H1 (cell line): ENCODE results near the gene MARCHF9. TPM values are rescaled to one million over a fixed set of nuclear protein-coding genes. Genes with fewer than 3 reads are reported as not detected.

Experiments used
- CHD2 ChIP-seq: IDR thresholded peaks from 2 replicates; pipeline ENCODE4 v1.6.1; 2012; ENCODE audit warnings: low read length, improper control_type of control experiment
- CREB1 ChIP-seq: IDR thresholded peaks from 2 replicates; pipeline ENCODE4 v1.6.1; 2012; ENCODE audit warnings: inconsistent platforms
- EZH2 ChIP-seq: fragments of 200-600 bp; sonication (generic); IDR thresholded peaks from 2 replicates; pipeline ENCODE4 v1.7.1; 2012; ENCODE audit warnings: low read depth, mild to moderate bottlenecking, moderate library complexity, low read length, inconsistent platforms; ENCODE audit not compliant: severe bottlenecking
- FOSL1 ChIP-seq: IDR thresholded peaks from 2 replicates; pipeline ENCODE4 v1.6.1; 2011; ENCODE audit warnings: mild to moderate bottlenecking, low read depth, low read length, moderate library complexity; ENCODE audit not compliant: insufficient read depth
- JUND ChIP-seq: IDR thresholded peaks from 2 replicates; pipeline ENCODE4 v1.6.1; 2011; ENCODE audit warnings: mild to moderate bottlenecking, improper control_type of control experiment, low read length
- NRF1 ChIP-seq: IDR thresholded peaks from 2 replicates; pipeline ENCODE4 v1.6.1; 2011; ENCODE audit warnings: mild to moderate bottlenecking, low read depth, low read length, improper control_type of control experiment
- POLR2A ChIP-seq, 2 experiments: IDR thresholded peaks; 1 replicate in 1 of 2; 2 replicates in 1 of 2; pipeline ENCODE4 v1.6.1; 2011; ENCODE audit warnings: low read depth in 2 of 2, low read length in 2 of 2, mild to moderate bottlenecking in 2 of 2; ENCODE audit errors: control extremely low read depth in 1 of 2
- SIX5 ChIP-seq: IDR thresholded peaks from 2 replicates; pipeline ENCODE4 v1.6.1; 2011; ENCODE audit warnings: mild to moderate bottlenecking, low read depth, low read length
- SUZ12 ChIP-seq: fragments of 200-600 bp; sonication (generic); IDR thresholded peaks from 2 replicates; pipeline ENCODE4 v1.6.1; 2012; ENCODE audit warnings: mild to moderate bottlenecking, inconsistent platforms, low read length, moderate library complexity, mixed read lengths
- TBP ChIP-seq: IDR thresholded peaks from 2 replicates; pipeline ENCODE4 v1.6.1; 2011; ENCODE audit warnings: low read depth, low read length, improper control_type of control experiment
- TEAD4 ChIP-seq: IDR thresholded peaks from 2 replicates; pipeline ENCODE4 v1.6.1; 2012; ENCODE audit warnings: low read depth, low read length, inconsistent platforms, mixed read lengths
- YY1 ChIP-seq: IDR thresholded peaks from 2 replicates; pipeline ENCODE4 v1.6.1; 2011; ENCODE audit warnings: low read depth, mild to moderate bottlenecking, low read length
- polyA plus RNA-seq, 7 experiments: library from polyadenylated mRNA; depleted of rRNA in 3 of 7; stranded (reverse) in 5 of 7; unstranded in 2 of 7; fragments of >200 nt in 5 of 7; fragments of 200-250 nt in 2 of 7; gene quantifications; 1 replicate in 5 of 7; 2 replicates in 1 of 7; 4 replicates in 1 of 7; pipeline versions ENCODE4 v1.2.1 to v1.2.3, GENCODE V29; 2011 to 2013; ENCODE audit warnings: missing spikeins in 2 of 7, mixed read lengths in 2 of 7
- total RNA-seq: library from RNA; stranded (reverse); fragmentation: NEBNext Ultra II Directional; extraction: Animal tissue kit (Norgen Biotek cat#: 25700); gene quantifications from 2 replicates; pipeline ENCODE4 v1.2.1, GENCODE V29; 2021
- TF ChIP-seq, protein P1 (sequence below): fragments of 300-600 bp; sonication (generic); IDR thresholded peaks from 2 replicates; pipeline ENCODE4 v1.7.1; 2012; ENCODE audit warnings: low read length, moderate library complexity, mild to moderate bottlenecking, inconsistent platforms; ENCODE audit not compliant: insufficient replicate concordance
- TF ChIP-seq, protein P2 (sequence below): IDR thresholded peaks from 2 replicates; pipeline ENCODE4 v1.6.1; 2012; ENCODE audit warnings: inconsistent platforms

MARCHF9 gene
- total and polyA plus RNA-seq, 2 of the 8 experiments (the other 6 are each of a cell fraction or from before 2014, with no cell fraction given) = 6.4 to 7.8 TPM

DNA sequence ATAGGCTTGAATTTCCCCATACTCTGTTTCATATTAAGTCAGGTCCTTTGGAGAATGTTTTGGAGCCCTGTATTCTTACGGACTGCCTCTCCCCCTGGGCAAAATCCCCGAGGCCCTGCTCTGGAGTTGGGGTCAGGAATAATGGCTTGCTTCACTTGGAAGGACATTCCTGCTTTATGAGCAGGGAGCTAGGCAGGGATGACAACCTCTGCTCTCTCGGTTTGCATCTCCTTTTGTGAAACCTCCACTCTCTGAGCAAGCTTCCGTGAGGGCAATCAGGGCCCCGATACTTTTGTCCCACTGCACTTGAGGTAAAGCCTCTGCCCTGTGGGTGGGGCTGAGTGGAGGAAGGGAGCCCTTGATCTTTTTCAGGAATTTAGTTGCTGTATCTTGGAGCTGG lies 41.7 kb upstream of the MARCHF9 start (continued):
- TF ChIP-seq, protein P1, sequence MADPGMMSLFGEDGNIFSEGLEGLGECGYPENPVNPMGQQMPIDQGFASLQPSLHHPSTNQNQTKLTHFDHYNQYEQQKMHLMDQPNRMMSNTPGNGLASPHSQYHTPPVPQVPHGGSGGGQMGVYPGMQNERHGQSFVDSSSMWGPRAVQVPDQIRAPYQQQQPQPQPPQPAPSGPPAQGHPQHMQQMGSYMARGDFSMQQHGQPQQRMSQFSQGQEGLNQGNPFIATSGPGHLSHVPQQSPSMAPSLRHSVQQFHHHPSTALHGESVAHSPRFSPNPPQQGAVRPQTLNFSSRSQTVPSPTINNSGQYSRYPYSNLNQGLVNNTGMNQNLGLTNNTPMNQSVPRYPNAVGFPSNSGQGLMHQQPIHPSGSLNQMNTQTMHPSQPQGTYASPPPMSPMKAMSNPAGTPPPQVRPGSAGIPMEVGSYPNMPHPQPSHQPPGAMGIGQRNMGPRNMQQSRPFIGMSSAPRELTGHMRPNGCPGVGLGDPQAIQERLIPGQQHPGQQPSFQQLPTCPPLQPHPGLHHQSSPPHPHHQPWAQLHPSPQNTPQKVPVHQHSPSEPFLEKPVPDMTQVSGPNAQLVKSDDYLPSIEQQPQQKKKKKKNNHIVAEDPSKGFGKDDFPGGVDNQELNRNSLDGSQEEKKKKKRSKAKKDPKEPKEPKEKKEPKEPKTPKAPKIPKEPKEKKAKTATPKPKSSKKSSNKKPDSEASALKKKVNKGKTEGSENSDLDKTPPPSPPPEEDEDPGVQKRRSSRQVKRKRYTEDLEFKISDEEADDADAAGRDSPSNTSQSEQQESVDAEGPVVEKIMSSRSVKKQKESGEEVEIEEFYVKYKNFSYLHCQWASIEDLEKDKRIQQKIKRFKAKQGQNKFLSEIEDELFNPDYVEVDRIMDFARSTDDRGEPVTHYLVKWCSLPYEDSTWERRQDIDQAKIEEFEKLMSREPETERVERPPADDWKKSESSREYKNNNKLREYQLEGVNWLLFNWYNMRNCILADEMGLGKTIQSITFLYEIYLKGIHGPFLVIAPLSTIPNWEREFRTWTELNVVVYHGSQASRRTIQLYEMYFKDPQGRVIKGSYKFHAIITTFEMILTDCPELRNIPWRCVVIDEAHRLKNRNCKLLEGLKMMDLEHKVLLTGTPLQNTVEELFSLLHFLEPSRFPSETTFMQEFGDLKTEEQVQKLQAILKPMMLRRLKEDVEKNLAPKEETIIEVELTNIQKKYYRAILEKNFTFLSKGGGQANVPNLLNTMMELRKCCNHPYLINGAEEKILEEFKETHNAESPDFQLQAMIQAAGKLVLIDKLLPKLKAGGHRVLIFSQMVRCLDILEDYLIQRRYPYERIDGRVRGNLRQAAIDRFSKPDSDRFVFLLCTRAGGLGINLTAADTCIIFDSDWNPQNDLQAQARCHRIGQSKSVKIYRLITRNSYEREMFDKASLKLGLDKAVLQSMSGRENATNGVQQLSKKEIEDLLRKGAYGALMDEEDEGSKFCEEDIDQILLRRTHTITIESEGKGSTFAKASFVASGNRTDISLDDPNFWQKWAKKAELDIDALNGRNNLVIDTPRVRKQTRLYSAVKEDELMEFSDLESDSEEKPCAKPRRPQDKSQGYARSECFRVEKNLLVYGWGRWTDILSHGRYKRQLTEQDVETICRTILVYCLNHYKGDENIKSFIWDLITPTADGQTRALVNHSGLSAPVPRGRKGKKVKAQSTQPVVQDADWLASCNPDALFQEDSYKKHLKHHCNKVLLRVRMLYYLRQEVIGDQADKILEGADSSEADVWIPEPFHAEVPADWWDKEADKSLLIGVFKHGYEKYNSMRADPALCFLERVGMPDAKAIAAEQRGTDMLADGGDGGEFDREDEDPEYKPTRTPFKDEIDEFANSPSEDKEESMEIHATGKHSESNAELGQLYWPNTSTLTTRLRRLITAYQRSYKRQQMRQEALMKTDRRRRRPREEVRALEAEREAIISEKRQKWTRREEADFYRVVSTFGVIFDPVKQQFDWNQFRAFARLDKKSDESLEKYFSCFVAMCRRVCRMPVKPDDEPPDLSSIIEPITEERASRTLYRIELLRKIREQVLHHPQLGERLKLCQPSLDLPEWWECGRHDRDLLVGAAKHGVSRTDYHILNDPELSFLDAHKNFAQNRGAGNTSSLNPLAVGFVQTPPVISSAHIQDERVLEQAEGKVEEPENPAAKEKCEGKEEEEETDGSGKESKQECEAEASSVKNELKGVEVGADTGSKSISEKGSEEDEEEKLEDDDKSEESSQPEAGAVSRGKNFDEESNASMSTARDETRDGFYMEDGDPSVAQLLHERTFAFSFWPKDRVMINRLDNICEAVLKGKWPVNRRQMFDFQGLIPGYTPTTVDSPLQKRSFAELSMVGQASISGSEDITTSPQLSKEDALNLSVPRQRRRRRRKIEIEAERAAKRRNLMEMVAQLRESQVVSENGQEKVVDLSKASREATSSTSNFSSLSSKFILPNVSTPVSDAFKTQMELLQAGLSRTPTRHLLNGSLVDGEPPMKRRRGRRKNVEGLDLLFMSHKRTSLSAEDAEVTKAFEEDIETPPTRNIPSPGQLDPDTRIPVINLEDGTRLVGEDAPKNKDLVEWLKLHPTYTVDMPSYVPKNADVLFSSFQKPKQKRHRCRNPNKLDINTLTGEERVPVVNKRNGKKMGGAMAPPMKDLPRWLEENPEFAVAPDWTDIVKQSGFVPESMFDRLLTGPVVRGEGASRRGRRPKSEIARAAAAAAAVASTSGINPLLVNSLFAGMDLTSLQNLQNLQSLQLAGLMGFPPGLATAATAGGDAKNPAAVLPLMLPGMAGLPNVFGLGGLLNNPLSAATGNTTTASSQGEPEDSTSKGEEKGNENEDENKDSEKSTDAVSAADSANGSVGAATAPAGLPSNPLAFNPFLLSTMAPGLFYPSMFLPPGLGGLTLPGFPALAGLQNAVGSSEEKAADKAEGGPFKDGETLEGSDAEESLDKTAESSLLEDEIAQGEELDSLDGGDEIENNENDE = no peak
- TF ChIP-seq, protein P2, sequence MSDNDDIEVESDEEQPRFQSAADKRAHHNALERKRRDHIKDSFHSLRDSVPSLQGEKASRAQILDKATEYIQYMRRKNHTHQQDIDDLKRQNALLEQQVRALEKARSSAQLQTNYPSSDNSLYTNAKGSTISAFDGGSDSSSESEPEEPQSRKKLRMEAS = no peak
- no peak for TF ChIP-seq TBP
- no peak for TF ChIP-seq CREB1
- TF ChIP-seq SIX5 = no peak
- no peak for TF ChIP-seq CHD2
- TF ChIP-seq EZH2 = no peak
- no peak for TF ChIP-seq YY1
- no peak for TF ChIP-seq JUND
- TF ChIP-seq SUZ12 = no peak
- no peak for TF ChIP-seq POLR2A (IDR thresholded peaks at IDR 0.05; ENCODE audit: control extremely low read depth in 1 of 2, low read depth in 2 of 2, low read length in 2 of 2)
- TF ChIP-seq TEAD4 = no peak
- no peak for TF ChIP-seq FOSL1
- no peak for TF ChIP-seq NRF1
